GM23248 (cell line): ENCODE measurements around the gene ADAMTS9.

ENCODE experiments used
- EZH2 ChIP-seq: fragments of 200-600 bp; sonication (generic); IDR thresholded peaks from 2 replicates; pipeline ENCODE4 v1.6.1; 2018; ENCODE audit warnings: antibody characterized with exemption, mild to moderate bottlenecking; ENCODE audit not compliant: insufficient read depth, poor library complexity, severe bottlenecking
- EZH2phosphoT487 ChIP-seq: fragments of 200-600 bp; sonication (generic); IDR thresholded peaks from 2 replicates; pipeline ENCODE4 v1.6.1; 2018; ENCODE audit warnings: antibody characterized with exemption, moderate library complexity, mild to moderate bottlenecking, low read depth; ENCODE audit not compliant: insufficient read depth

GRCh38 chr3:64533617-64534317 is 154.0 kb downstream of the ADAMTS9 start:
- TF ChIP-seq EZH2: no peak
- TF ChIP-seq EZH2phosphoT487: no peak
